ENCODE data around the gene ANKS1A. TPM values are rescaled to one million over a fixed set of nuclear protein-coding genes. Genes with fewer than 3 reads are reported as not detected.

ANKS1A gene
- total and polyA plus RNA-seq, 2 experiments from 2014 or later, result 12.1 to 31.9 TPM

DNA sequence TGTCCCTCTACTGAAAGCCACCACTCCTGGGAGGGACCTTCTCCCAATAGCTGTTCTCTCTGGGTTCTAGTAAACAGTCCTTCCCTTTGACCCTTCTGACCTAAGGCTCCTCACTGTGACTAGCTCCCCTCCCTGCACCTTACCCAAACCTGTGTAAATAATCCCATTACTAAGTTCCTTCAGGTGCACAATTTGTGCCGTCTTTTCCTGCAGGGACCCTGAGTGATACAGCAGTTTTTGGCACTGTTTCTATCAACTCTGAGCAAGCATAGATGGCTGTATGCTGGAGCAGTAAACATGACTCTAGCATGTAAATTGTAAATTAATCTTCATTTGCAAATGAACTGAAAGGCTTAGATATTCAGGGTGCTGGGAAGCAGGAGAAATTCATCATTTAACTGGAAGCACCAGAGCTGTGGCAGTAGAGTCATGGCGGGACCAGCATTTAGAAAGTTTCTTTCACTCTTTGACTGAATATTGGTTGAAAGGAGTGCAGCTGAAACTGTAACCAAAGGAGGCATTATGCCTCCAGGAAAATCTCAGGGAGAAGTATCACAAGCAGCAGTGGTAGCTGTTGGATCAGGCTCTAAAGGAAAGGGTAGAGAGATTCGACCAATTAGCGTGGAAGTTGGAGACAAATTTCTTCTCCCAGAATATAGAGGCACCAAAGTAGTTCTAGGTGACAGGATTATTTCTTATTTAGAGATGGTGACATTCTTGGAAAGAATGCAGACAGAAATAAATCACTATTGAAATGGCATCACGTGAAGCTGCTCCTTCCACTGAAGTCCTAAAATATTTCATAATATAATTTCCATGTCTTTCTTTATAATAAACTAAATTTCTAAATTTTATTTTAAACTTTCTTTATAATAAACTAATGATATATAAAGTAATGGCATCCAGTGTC lies 134.3 kb downstream of the ANKS1A start:
- no peak for TF ChIP-seq EZH2phosphoT487 (IDR thresholded peaks at IDR 0.05; ENCODE audit: unreplicated experiment)
- no peak for TF ChIP-seq POLR2AphosphoS5 (IDR thresholded peaks at IDR 0.05; ENCODE audit: low read depth)
- no peak for TF ChIP-seq EZH2 (IDR thresholded peaks at IDR 0.05; ENCODE audit: low read depth, unreplicated experiment)
- TF ChIP-seq ZNF114 (CRISPR knock-in tag; IDR thresholded peaks at IDR 0.05), result no peak
- TF ChIP-seq NANOG (IDR thresholded peaks at IDR 0.05; ENCODE audit: borderline replicate concordance), result no peak
- Histone ChIP-seq H3K4me2 (peak overlapping the region; percentile 67), H3K27ac (ENCODE audit: low read depth) (peak overlapping the region; percentile 36; the same call in 1 of the 2 replicates), H4K20me1 (replicated peaks; ENCODE audit: insufficient read depth) (no peaks in the 10 kb centered on the region; the same call in 1 of the 2 replicates), H2AFZ (no peak overlapping the region), H3K27me3 (ENCODE audit: insufficient read depth) (no peaks in the 10 kb centered on the region), H3K36me3 (ENCODE audit: insufficient read depth) (peaks cover 7% of the 10 kb centered on the region; the same call in 1 of the 2 replicates), H3K4me1 (ENCODE audit: insufficient read depth) (peaks cover 74% of the 10 kb centered on the region), H3K4me3 (peak overlapping the region; percentile 30), H3F3A (replicated peaks; ENCODE audit: low read depth) (0 out of 2 replicates have a peak, but pooled peaks cover 3% of the 10 kb centered on the region), H3K9me2 (ENCODE audit: insufficient read depth) (no peaks in the 10 kb centered on the region), H3K79me2 (replicated peaks; ENCODE audit: insufficient read depth) (no peaks in the 10 kb centered on the region)
- Mint-ChIP-seq H3K4me3 (peak overlapping the region; percentile 53), H3K27me3 (ENCODE audit: insufficient read depth, low read depth, poor library complexity) (peaks cover 13% of the 10 kb centered on the region), H3K9me3 (no peaks in the 10 kb centered on the region), H3K36me3 (ENCODE audit: low read depth) (peaks cover 5% of the 10 kb centered on the region; the same call in 2 of the 3 replicates), H3K27ac (peak overlapping the region; percentile 95), H3K4me1 (peaks cover 77% of the 10 kb centered on the region)
- peak; percentile 19 for ATAC-seq
- DNase-seq (ENCODE audit: low spot score), result no peak

DNA sequence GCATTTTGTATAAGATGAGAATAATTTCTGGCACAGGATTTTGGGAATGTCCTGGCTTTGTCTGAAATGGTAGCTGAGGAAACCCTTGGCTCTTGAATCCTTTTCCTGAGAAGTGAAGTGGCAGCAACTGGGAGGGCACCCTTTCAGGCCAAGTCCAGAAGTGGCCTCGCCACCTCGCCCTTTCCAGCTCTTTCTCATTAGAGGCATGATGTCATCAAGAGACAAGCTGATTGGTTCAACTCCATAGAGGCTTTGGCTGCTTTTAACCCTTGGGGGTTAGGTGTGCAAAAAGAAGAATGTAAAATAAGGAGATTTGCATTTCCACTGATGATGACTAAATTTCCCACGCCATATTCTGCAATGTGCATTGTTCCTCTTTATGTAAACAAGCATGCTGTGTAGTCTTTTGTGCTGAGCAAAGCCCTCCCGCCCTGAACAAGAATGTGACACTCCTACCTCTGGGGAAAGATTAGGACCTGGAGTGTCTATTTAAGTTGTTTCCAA lies 135.5 kb downstream of the ANKS1A start:
- no peaks in the 10 kb centered on the region for H3K79me2 ChIP-seq (replicated peaks; ENCODE audit: insufficient read depth)
- H3K27ac ChIP-seq (ENCODE audit: low read depth), result peak overlapping the region; percentile 46; the same call in 1 of the 2 replicates
- peak overlapping the region; percentile 4 for H3K4me2 ChIP-seq
- no peaks in the 10 kb centered on the region for H3K36me3 ChIP-seq (ENCODE audit: insufficient read depth)
- ATAC-seq (peak; percentile 66), DNase-seq (ENCODE audit: low spot score) (peak; percentile 69)
- H3K4me1 ChIP-seq (ENCODE audit: insufficient read depth), result peaks cover 74% of the 10 kb centered on the region
- Mint-ChIP-seq H3K9me3 (no peaks in the 10 kb centered on the region), H3K4me1 (peaks cover 73% of the 10 kb centered on the region), H3K4me3 (peak overlapping the region; percentile 19; the same call in 2 of the 3 replicates), H3K36me3 (ENCODE audit: low read depth) (no peaks in the 10 kb centered on the region; the same call in 2 of the 3 replicates), H3K27me3 (ENCODE audit: insufficient read depth, low read depth, poor library complexity) (peaks cover 13% of the 10 kb centered on the region), H3K27ac (peak overlapping the region; percentile 25; the same call in 1 of the 2 replicates)
- TF ChIP-seq, protein P1, sequence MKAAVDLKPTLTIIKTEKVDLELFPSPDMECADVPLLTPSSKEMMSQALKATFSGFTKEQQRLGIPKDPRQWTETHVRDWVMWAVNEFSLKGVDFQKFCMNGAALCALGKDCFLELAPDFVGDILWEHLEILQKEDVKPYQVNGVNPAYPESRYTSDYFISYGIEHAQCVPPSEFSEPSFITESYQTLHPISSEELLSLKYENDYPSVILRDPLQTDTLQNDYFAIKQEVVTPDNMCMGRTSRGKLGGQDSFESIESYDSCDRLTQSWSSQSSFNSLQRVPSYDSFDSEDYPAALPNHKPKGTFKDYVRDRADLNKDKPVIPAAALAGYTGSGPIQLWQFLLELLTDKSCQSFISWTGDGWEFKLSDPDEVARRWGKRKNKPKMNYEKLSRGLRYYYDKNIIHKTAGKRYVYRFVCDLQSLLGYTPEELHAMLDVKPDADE (IDR thresholded peaks at IDR 0.05), result no peak
- TF ChIP-seq CREB1 (CRISPR knock-in tag; IDR thresholded peaks at IDR 0.05; ENCODE audit: low read depth), result 0 out of 2 replicates have a peak, but pooled peaks have one; percentile 38
- no peak overlapping the region for H3K4me3 ChIP-seq
- 0 out of 2 replicates have a peak, but pooled peaks cover 3% of the 10 kb centered on the region for H3F3A ChIP-seq (replicated peaks; ENCODE audit: low read depth)
- H3K9me2 ChIP-seq (ENCODE audit: insufficient read depth), result no peaks in the 10 kb centered on the region
- H3K27me3 ChIP-seq (ENCODE audit: insufficient read depth), result no peaks in the 10 kb centered on the region
- no peak overlapping the region for H2AFZ ChIP-seq
- H4K20me1 ChIP-seq (replicated peaks; ENCODE audit: insufficient read depth), result no peaks in the 10 kb centered on the region; the same call in 1 of the 2 replicates

All from GM23338 (cell line).